Activated T-cell treated with anti-CD3 and anti-CD28 coated beads, Interleukin-2, amount 50 U/mL, for 4 hours (primary cell): ENCODE data around the gene ST7. TPM values are rescaled to one million over a fixed set of nuclear protein-coding genes. Genes with fewer than 3 reads are reported as not detected.
A peak's percentile ranks its signal among the peaks of the same experiment; 100 is the strongest.

Experiments
- ATAC-seq, 2 donors: fragments of 200-7000 bp; cut with Tn5 transposase; one replicate each; pipeline ENCODE4 v1.10.0; 2021
- DNase-seq: peaks from one replicate; pipeline ENCODE4 v3.0.0-alpha.2; 2020
- H3K27me3 Mint-ChIP-seq: one replicate; pipeline ENCODE4 v1.8.0; 2021; ENCODE audit warnings: low read depth, mixed read lengths
- H3K36me3 Mint-ChIP-seq: one replicate; pipeline ENCODE4 v1.8.0; 2022; ENCODE audit warnings: mixed read lengths; ENCODE audit not compliant: insufficient read depth
- H3K4me1 Mint-ChIP-seq: one replicate; pipeline ENCODE4 v1.8.0; 2021; ENCODE audit warnings: low read depth, mixed read lengths
- H3K4me3 Mint-ChIP-seq: one replicate; pipeline ENCODE4 v1.8.0; 2021; ENCODE audit warnings: mild to moderate bottlenecking, moderate library complexity, mixed read lengths
- H3K9me3 Mint-ChIP-seq: one replicate; pipeline ENCODE4 v1.8.0; 2021; ENCODE audit warnings: mixed read lengths
- total RNA-seq, 3 donors: library from RNA; stranded (reverse); gene quantifications; one replicate each; pipeline ENCODE4 v1.2.1, GENCODE V29; 2021

ST7 gene
- total RNA-seq, 3 donors from 2014 or later: 7.7 to 10.5 (median 10.0) TPM

- DNase-seq (no peak), ATAC-seq (no peak)
- Mint-ChIP-seq H3K4me1 (no peaks in the 10 kb centered on the region), H3K4me3 (no peak overlapping the region), H3K36me3 (no peaks in the 10 kb centered on the region), H3K27me3 (no peaks in the 10 kb centered on the region), H3K9me3 (no peaks in the 10 kb centered on the region)
Measured at GRCh38 chr7:117032810-117033209, 79.5 kb downstream of the ST7 start.

- DNase-seq (no peak), ATAC-seq (no peak)
- Mint-ChIP-seq H3K4me1 (no peaks in the 10 kb centered on the region), H3K9me3 (no peaks in the 10 kb centered on the region), H3K27me3 (no peaks in the 10 kb centered on the region), H3K4me3 (no peak overlapping the region), H3K36me3 (no peaks in the 10 kb centered on the region)
Measured at GRCh38 chr7:117034851-117035464, 81.7 kb downstream of the ST7 start.

- ATAC-seq (no peak), DNase-seq (no peak)
- Mint-ChIP-seq H3K4me3 (no peak overlapping the region), H3K27me3 (no peaks in the 10 kb centered on the region), H3K4me1 (no peaks in the 10 kb centered on the region), H3K36me3 (no peaks in the 10 kb centered on the region), H3K9me3 (no peaks in the 10 kb centered on the region)
Measured at GRCh38 chr7:117035465-117035862, 82.2 kb downstream of the ST7 start.

GRCh38 chr7:117036053-117036669, 82.9 kb downstream of the ST7 start:
- Mint-ChIP-seq H3K4me3 (no peak overlapping the region), H3K4me1 (peaks cover 4% of the 10 kb centered on the region), H3K27me3 (no peaks in the 10 kb centered on the region), H3K36me3 (no peaks in the 10 kb centered on the region), H3K9me3 (no peaks in the 10 kb centered on the region)
- ATAC-seq (no peak), DNase-seq (no peak)

- Mint-ChIP-seq H3K36me3 (no peaks in the 10 kb centered on the region), H3K4me1 (peaks cover 5% of the 10 kb centered on the region)
- ATAC-seq: no peak
Measured at GRCh38 chr7:117036836-117037235, 83.5 kb downstream of the ST7 start.

GRCh38 chr7:117038408-117038807, 85.1 kb downstream of the ST7 start:
- Mint-ChIP-seq H3K36me3 (no peaks in the 10 kb centered on the region), H3K4me1 (peaks cover 5% of the 10 kb centered on the region), H3K9me3 (no peaks in the 10 kb centered on the region), H3K27me3 (no peaks in the 10 kb centered on the region), H3K4me3 (no peak overlapping the region)
- ATAC-seq: no peak
- DNase-seq: no peak

More at GRCh38 chr7:117036836-117037235, 83.5 kb downstream of the ST7 start:
- no peak for DNase-seq
- no peaks in the 10 kb centered on the region for H3K27me3 Mint-ChIP-seq
- H3K4me3 Mint-ChIP-seq: no peak overlapping the region
- H3K9me3 Mint-ChIP-seq: no peaks in the 10 kb centered on the region

- Mint-ChIP-seq H3K36me3 (no peaks in the 10 kb centered on the region), H3K27me3 (no peaks in the 10 kb centered on the region)
- DNase-seq: no peak
Measured at GRCh38 chr7:117041007-117041406, 87.7 kb downstream of the ST7 start.

GRCh38 chr7:117041822-117042221, 88.5 kb downstream of the ST7 start:
- no peak overlapping the region for H3K4me3 Mint-ChIP-seq
- no peak for ATAC-seq
- H3K36me3 Mint-ChIP-seq: no peaks in the 10 kb centered on the region
- DNase-seq: no peak
- H3K4me1 Mint-ChIP-seq: peaks cover 5% of the 10 kb centered on the region
- H3K9me3 Mint-ChIP-seq: no peaks in the 10 kb centered on the region
- no peaks in the 10 kb centered on the region for H3K27me3 Mint-ChIP-seq

More at GRCh38 chr7:117041007-117041406, 87.7 kb downstream of the ST7 start:
- peak; percentile 77 for ATAC-seq
- Mint-ChIP-seq H3K4me3 (no peak overlapping the region), H3K9me3 (no peaks in the 10 kb centered on the region), H3K4me1 (peaks cover 5% of the 10 kb centered on the region)

- Mint-ChIP-seq H3K36me3 (no peaks in the 10 kb centered on the region), H3K9me3 (no peaks in the 10 kb centered on the region), H3K4me3 (no peak overlapping the region), H3K4me1 (peaks cover 9% of the 10 kb centered on the region), H3K27me3 (no peaks in the 10 kb centered on the region)
- ATAC-seq: no peak
- no peak for DNase-seq
Measured at GRCh38 chr7:117043108-117043825, 90.0 kb downstream of the ST7 start.

- Mint-ChIP-seq H3K4me1 (peaks cover 23% of the 10 kb centered on the region), H3K36me3 (no peaks in the 10 kb centered on the region), H3K4me3 (no peak overlapping the region), H3K27me3 (no peaks in the 10 kb centered on the region), H3K9me3 (no peaks in the 10 kb centered on the region)
- peak in 1 of 2 donors; percentile 31 for ATAC-seq
- no peak for DNase-seq
Measured at GRCh38 chr7:117044664-117045063, 91.4 kb downstream of the ST7 start.

GRCh38 chr7:117045927-117046710, 92.8 kb downstream of the ST7 start:
- Mint-ChIP-seq H3K36me3 (no peaks in the 10 kb centered on the region), H3K27me3 (no peaks in the 10 kb centered on the region), H3K9me3 (no peaks in the 10 kb centered on the region), H3K4me3 (no peak overlapping the region), H3K4me1 (peaks cover 19% of the 10 kb centered on the region)
- DNase-seq (no peak), ATAC-seq (no peak)

GRCh38 chr7:117047496-117047895, 94.2 kb downstream of the ST7 start:
- DNase-seq (no peak), ATAC-seq (no peak)
- no peaks in the 10 kb centered on the region for H3K36me3 Mint-ChIP-seq
- H3K4me3 Mint-ChIP-seq: no peak overlapping the region
- H3K27me3 Mint-ChIP-seq: no peaks in the 10 kb centered on the region
- peaks cover 21% of the 10 kb centered on the region for H3K4me1 Mint-ChIP-seq
- H3K9me3 Mint-ChIP-seq: peaks cover 4% of the 10 kb centered on the region

- no peaks in the 10 kb centered on the region for H3K27me3 Mint-ChIP-seq
- H3K36me3 Mint-ChIP-seq: no peaks in the 10 kb centered on the region
- H3K4me3 Mint-ChIP-seq: peak overlapping the region; percentile 19
- H3K4me1 Mint-ChIP-seq: peaks cover 21% of the 10 kb centered on the region
- peaks cover 4% of the 10 kb centered on the region for H3K9me3 Mint-ChIP-seq
- ATAC-seq (peak in 1 of 2 donors; percentile 34), DNase-seq (no peak)
Measured at GRCh38 chr7:117048114-117048866, 95.0 kb downstream of the ST7 start.

GRCh38 chr7:117048882-117049281, 95.6 kb downstream of the ST7 start:
- DNase-seq (no peak), ATAC-seq (no peak)
- H3K27me3 Mint-ChIP-seq: no peaks in the 10 kb centered on the region
- peaks cover 4% of the 10 kb centered on the region for H3K9me3 Mint-ChIP-seq
- H3K4me1 Mint-ChIP-seq: peaks cover 21% of the 10 kb centered on the region
- H3K36me3 Mint-ChIP-seq: no peaks in the 10 kb centered on the region
- H3K4me3 Mint-ChIP-seq: peak overlapping the region; percentile 19
